HCT116 (cell line): Measurements from ENCODE around the gene RASGRF1. TPM values are rescaled to one million over a fixed set of nuclear protein-coding genes. Genes with fewer than 3 reads are reported as not detected.

Experiments
- ATAC-seq: fragments of 200-7000 bp; cut with Tn5 transposase; 2 replicates; pipeline ENCODE4 v1.9.1; 2020; ENCODE audit warnings: mild to moderate bottlenecking, moderate library complexity
- BruUV-seq: library from RNA; stranded (reverse); fragments of 400-500 nt; replicated peaks from 2 replicates; lab custom pipeline; 2021; lab: Mats Ljungman, UMichigan
- CTCF ChIA-PET: fragments of 300-600 bp; sonication (Branson Sonifier 250); formaldehyde crosslinking; loops from one replicate; lab custom pipeline; 2021; ENCODE audit warnings: antibody characterized with exemption; lab: Charles Lee
- POLR2A ChIA-PET: fragments of 300-600, 350-600 bp; sonication (Branson Sonifier 250); formaldehyde crosslinking; loops from one replicate; lab custom pipeline; 2021; ENCODE audit warnings: antibody characterized with exemption; lab: Charles Lee
- RAD21 ChIA-PET, 2 experiments: fragments of 300-600 bp; sonication (Branson Sonifier 250); formaldehyde crosslinking; loops; one replicate each; lab custom pipeline; 2023; ENCODE audit warnings: low total read pairs in 2 of 2; ENCODE audit not compliant: uncharacterized antibody in 2 of 2, unreplicated experiment in 2 of 2, low non-redundant PET in 1 of 2; lab: Charles Lee
- DNase-seq: peaks from one replicate; pipeline ENCODE4 v3.0.0-alpha.2; 2010; ENCODE audit warnings: low read depth, low spot score
- H2AFZ ChIP-seq: fragments of 200-600 bp; shearing (Covaris generic), sonication (generic); 2 replicates; pipeline ENCODE4 v1.6.1; 2017; ENCODE audit warnings: low read depth, mixed run types, mixed read lengths, antibody characterized with exemption, low read length; ENCODE audit not compliant: poor library complexity, severe bottlenecking
- H3K27ac ChIP-seq: 2 replicates; pipeline ENCODE4 v1.5.1; 2012; ENCODE audit warnings: low read depth, low read length
- H3K27me3 ChIP-seq: fragments of 200-600 bp; sonication (generic); 2 replicates; pipeline ENCODE4 v1.6.1; 2016; ENCODE audit warnings: mixed run types, low read length, mixed read lengths; ENCODE audit not compliant: insufficient read depth
- H3K36me3 ChIP-seq, 2 experiments: fragments of 200-500 bp in 1 of 2; fragments of 200-600 bp in 1 of 2; sonication (Bioruptor generic) in 1 of 2; sonication (generic) in 1 of 2; 2 replicates each; pipeline versions ENCODE4 v1.5.1 to v1.6.1; 2014 to 2016; ENCODE audit warnings: low read length in 2 of 2, inconsistent platforms in 1 of 2, mixed read lengths in 1 of 2, mixed run types in 1 of 2; ENCODE audit not compliant: insufficient read depth in 2 of 2, control insufficient read depth in 1 of 2
- H3K4me1 ChIP-seq, 2 experiments: fragments of 200-600 bp in 1 of 2; sonication (generic) in 1 of 2; 2 replicates each; pipeline versions ENCODE4 v1.5.1 to v1.6.1; 2012 to 2017; ENCODE audit warnings: low read length in 2 of 2, inconsistent platforms in 1 of 2, mild to moderate bottlenecking in 1 of 2, mixed read lengths in 1 of 2, mixed run types in 1 of 2, moderate library complexity in 1 of 2; ENCODE audit not compliant: insufficient read depth in 2 of 2, control insufficient read depth in 1 of 2
- H3K4me2 ChIP-seq: fragments of 200-600 bp; sonication (generic); 2 replicates; pipeline ENCODE4 v1.6.1; 2017; ENCODE audit warnings: mixed run types, low read length, mixed read lengths
- H3K4me3 ChIP-seq, 2 experiments: fragments of 200-600 bp in 1 of 2; sonication (generic) in 1 of 2; replicated peaks in 1 of 2; 2 replicates each; pipeline ENCODE4 v1.5.1; 2011 to 2016; ENCODE audit warnings: low read length in 2 of 2, control low read depth in 1 of 2, low read depth in 1 of 2, mild to moderate bottlenecking in 1 of 2, mixed read lengths in 1 of 2, mixed run types in 1 of 2
- H3K79me2 ChIP-seq: fragments of 200-600 bp; sonication (generic); 2 replicates; pipeline ENCODE4 v1.6.1; 2017; ENCODE audit warnings: mild to moderate bottlenecking, mixed run types, low read length, moderate library complexity, mixed read lengths; ENCODE audit not compliant: insufficient read depth
- H3K9ac ChIP-seq: fragments of 200-600 bp; sonication (generic); 2 replicates; pipeline ENCODE4 v1.6.1; 2016; ENCODE audit warnings: low read length, mixed read lengths
- H3K9me2 ChIP-seq: fragments of 200-600 bp; sonication (generic), shearing (Covaris generic); 2 replicates; pipeline ENCODE4 v1.6.1; 2017; ENCODE audit warnings: mixed run types, mild to moderate bottlenecking, moderate library complexity; ENCODE audit not compliant: insufficient read depth
- H3K9me3 ChIP-seq, 2 experiments: fragments of 200-500 bp in 1 of 2; fragments of 200-600 bp in 1 of 2; sonication (Bioruptor generic) in 1 of 2; sonication (generic) in 1 of 2; 2 replicates each; pipeline ENCODE4 v1.6.1; 2014 to 2017; ENCODE audit warnings: low read length in 2 of 2, mixed read lengths in 2 of 2, inconsistent platforms in 1 of 2, low read depth in 1 of 2, mild to moderate bottlenecking in 1 of 2, mixed run types in 1 of 2, moderate library complexity in 1 of 2; ENCODE audit not compliant: control insufficient read depth in 1 of 2, insufficient read depth in 1 of 2
- H4K20me1 ChIP-seq: fragments of 200-600 bp; sonication (generic), shearing (Covaris generic); 2 replicates; pipeline ENCODE4 v1.6.1; 2017; ENCODE audit warnings: mixed run types, mild to moderate bottlenecking, moderate library complexity; ENCODE audit not compliant: insufficient read depth
- ATF3 ChIP-seq: IDR thresholded peaks from 2 replicates; pipeline ENCODE4 v1.6.1; 2012
- CBX3 ChIP-seq: IDR thresholded peaks from 2 replicates; pipeline ENCODE4 v1.6.1; 2012; ENCODE audit warnings: low read depth
- CEBPB ChIP-seq: IDR thresholded peaks from 2 replicates; pipeline ENCODE4 v1.6.1; 2012; ENCODE audit warnings: low read depth
- CTCF ChIP-seq, 3 experiments: fragments of 200-600 bp in 1 of 3; sonication (generic) in 1 of 3; IDR thresholded peaks in 2 of 3; conservative IDR thresholded peaks in 1 of 3; 2 replicates each; pipeline ENCODE4 v1.5.1; 2012 to 2017; ENCODE audit warnings: low read depth in 2 of 3, low read length in 2 of 3, antibody characterized with exemption in 1 of 3, borderline replicate concordance in 1 of 3, control low read depth in 1 of 3, mild to moderate bottlenecking in 1 of 3, mixed read lengths in 1 of 3, mixed run types in 1 of 3, moderate library complexity in 1 of 3; ENCODE audit not compliant: insufficient read depth in 1 of 3
- ELF1 ChIP-seq: IDR thresholded peaks from 2 replicates; pipeline ENCODE4 v1.6.1; 2012; ENCODE audit warnings: low read depth, borderline replicate concordance
- EZH2phosphoT487 ChIP-seq: fragments of 200-600 bp; IDR thresholded peaks from 2 replicates; pipeline ENCODE4 v1.6.1; 2018; ENCODE audit warnings: antibody characterized with exemption, borderline replicate concordance
- MAX ChIP-seq: IDR thresholded peaks from 2 replicates; pipeline ENCODE4 v1.6.1; 2012
- SRF ChIP-seq: IDR thresholded peaks from 2 replicates; pipeline ENCODE4 v1.6.1; 2012; ENCODE audit warnings: low read depth
- TCF7L2 ChIP-seq: IDR thresholded peaks from 2 replicates; pipeline ENCODE4 v1.7.0; 2011; ENCODE audit warnings: borderline replicate concordance, inconsistent platforms; ENCODE audit not compliant: insufficient read depth, insufficient read length; ENCODE audit errors: extremely low read depth
- ZBTB33 ChIP-seq: IDR thresholded peaks from 2 replicates; pipeline ENCODE4 v1.6.1; 2011; ENCODE audit warnings: mild to moderate bottlenecking, low read length, moderate library complexity; ENCODE audit not compliant: insufficient replicate concordance; ENCODE audit errors: extremely low read depth
- ZFX ChIP-seq: fragments of 450-650 bp; IDR thresholded peaks from 2 replicates; pipeline ENCODE4 v1.6.1; 2017
- ZNF274 ChIP-seq: fragments of 200-500 bp; sonication (Bioruptor generic); IDR thresholded peaks from 2 replicates; pipeline ENCODE4 v1.6.1; 2014; ENCODE audit warnings: mild to moderate bottlenecking, low read depth, low read length, inconsistent platforms
- intact Hi-C: fragments of 100-400 bp; cut with micrococcal nuclease; formaldehyde crosslinking; loops from 2 replicates; pipeline ENCODE4 v1.10.0; 2022
- total RNA-seq: library from RNA; stranded (reverse); gene quantifications from one replicate; pipeline ENCODE4 v1.2.1, GENCODE V29; 2021; ENCODE audit not compliant: unreplicated experiment

RASGRF1 gene
- total RNA-seq, 1 experiment from 2014 or later = 2.4 TPM

- Histone ChIP-seq H4K20me1 (no peaks in the 10 kb centered on the region), H3K9ac (no peak overlapping the region), H3K4me3 (no peak overlapping the region), H3K9me3 (no peaks in the 10 kb centered on the region), H2AFZ (no peak overlapping the region), H3K9me2 (no peaks in the 10 kb centered on the region), H3K4me2 (no peak overlapping the region), H3K36me3 (no peaks in the 10 kb centered on the region), H3K79me2 (no peaks in the 10 kb centered on the region), H3K27ac (no peak overlapping the region), H3K27me3 (no peaks in the 10 kb centered on the region), H3K4me1 (no peaks in the 10 kb centered on the region)
- TF ChIP-seq ATF3 (no peak), ZBTB33 (no peak), CBX3 (no peak)
- intact Hi-C loops = no loop called here
- RAD21 ChIA-PET = no interaction called here
- BruUV-seq = no TSS peak
- DNase-seq (no peak), ATAC-seq (no peak)
- POLR2A ChIA-PET = no interaction called here
- CTCF ChIA-PET = interaction anchor here (1.0 kb wide), 1 partner anchor 18 kb away, joined by 3 read pairs; no protein-coding TSS in a partner anchor
These were observed 43.7 kb downstream of the RASGRF1 start for GRCh38 chr15:79046691-79047404.

GRCh38 chr15:79045041-79045440 is 45.5 kb downstream of the RASGRF1 start:
- no peak overlapping the region for H2AFZ ChIP-seq
- H3K27me3 ChIP-seq = no peaks in the 10 kb centered on the region
- no peaks in the 10 kb centered on the region for H3K79me2 ChIP-seq
- ChIA-PET CTCF (no interaction called here), RAD21 (no interaction called here), POLR2A (no interaction called here)
- H3K9ac ChIP-seq = no peak overlapping the region
- ATAC-seq = no peak
- DNase-seq = no peak
- intact Hi-C loops = no loop called here
- H3K36me3 ChIP-seq = no peaks in the 10 kb centered on the region
- no peaks in the 10 kb centered on the region for H3K9me3 ChIP-seq
- no peaks in the 10 kb centered on the region for H4K20me1 ChIP-seq
- BruUV-seq = no TSS peak
- no peaks in the 10 kb centered on the region for H3K4me1 ChIP-seq
- H3K4me3 ChIP-seq = no peak overlapping the region
- no peaks in the 10 kb centered on the region for H3K9me2 ChIP-seq
- H3K4me2 ChIP-seq = no peak overlapping the region
- no peak overlapping the region for H3K27ac ChIP-seq
- TF ChIP-seq SRF (no peak), ZFX (no peak), EZH2phosphoT487 (no peak), ZBTB33 (no peak), CEBPB (no peak), MAX (no peak), TCF7L2 (no peak), CTCF (IDR thresholded peaks at IDR 0.05 in 2 of 3, conservative IDR thresholded peaks at IDR 0.05 in 1 of 3; ENCODE audit: borderline replicate concordance in 1 of 3, insufficient read depth in 1 of 3, low read depth in 2 of 3, low read length in 2 of 3) (no peak), ZNF274 (no peak), ELF1 (no peak)
